GM19193 (cell line): Measurements from ENCODE around the gene ADGRG1.

Source experiments
- POLR2A ChIP-seq: IDR thresholded peaks from 4 replicates; pipeline ENCODE4 v1.6.1; 2011; ENCODE audit not compliant: insufficient read depth, insufficient read length; ENCODE audit errors: extremely low read depth

ADGRG1 gene

DNA sequence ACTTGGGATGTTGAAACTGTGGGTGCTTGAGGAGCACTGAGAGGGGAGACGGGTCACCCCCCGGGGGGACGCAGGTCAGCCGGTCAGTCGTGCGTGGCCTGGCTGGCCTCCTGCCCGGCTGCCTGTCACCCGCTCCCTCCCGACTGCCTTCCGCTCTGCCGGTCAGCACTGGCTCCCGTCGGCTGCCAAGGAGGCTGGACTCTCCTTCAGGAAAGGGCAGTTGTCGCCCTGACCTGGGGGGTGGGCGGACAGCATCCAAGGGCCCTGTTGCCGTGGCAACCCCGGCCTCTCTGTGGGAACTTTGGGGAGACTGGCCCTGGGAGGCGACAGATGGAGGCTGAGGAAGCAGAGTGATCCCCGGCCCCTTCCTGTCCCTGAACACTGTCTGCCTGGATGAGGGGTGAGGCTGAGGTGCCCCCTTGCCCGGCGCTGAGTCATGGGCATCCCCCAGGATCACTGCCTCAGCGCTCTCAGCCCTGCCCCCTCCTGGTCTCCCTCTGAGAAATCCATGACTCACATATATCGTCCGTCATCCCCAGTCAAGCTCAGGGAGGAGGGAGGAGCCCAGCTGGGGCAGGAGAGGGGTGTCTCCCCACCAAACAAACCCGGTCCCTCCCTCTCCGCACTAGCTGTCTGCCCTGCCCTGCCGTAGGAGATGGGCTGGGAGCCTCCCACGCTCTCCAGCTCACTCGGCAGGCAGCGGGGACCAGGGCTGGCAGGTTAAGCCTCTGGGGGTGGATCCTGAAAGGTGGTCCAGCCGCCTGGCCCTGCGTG is at the start of gene ADGRG1:
Gene ADGRG1 (plus strand): TSS at position 623 of the 774 bp plus-strand sequence. CDS start 21,658 bp downstream, outside the sequence.
- no peak for TF ChIP-seq POLR2A

GRCh38 chr16:57579361-57579665 is 49.1 kb upstream of the ADGRG1 start:
- no peak for TF ChIP-seq POLR2A

GRCh38 chr16:57585051-57585687 is 43.3 kb upstream of the ADGRG1 start:
- TF ChIP-seq POLR2A = no peak

DNA sequence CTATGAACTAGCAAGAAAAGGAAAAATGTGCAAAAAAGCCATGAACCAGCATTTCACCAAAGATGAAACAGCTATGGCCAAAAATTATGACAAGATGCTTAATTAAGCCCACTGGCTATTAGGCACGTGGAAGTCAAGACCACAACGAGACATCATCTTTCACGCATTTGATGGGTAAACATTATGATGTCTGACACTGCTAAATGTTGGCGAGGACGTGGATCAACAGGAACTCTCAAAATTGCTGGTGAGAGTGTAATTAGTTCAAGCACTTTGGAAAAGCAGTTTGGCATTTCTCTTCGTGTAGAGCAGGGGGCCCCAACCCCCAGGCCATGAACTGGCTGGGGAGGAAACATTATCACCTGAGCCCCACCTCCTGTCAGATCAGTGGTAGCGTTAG is 39.6 kb upstream of the ADGRG1 start:
- TF ChIP-seq POLR2A = no peak

GRCh38 chr16:57589374-57589773 is 39.1 kb upstream of the ADGRG1 start:
- TF ChIP-seq POLR2A = no peak

DNA sequence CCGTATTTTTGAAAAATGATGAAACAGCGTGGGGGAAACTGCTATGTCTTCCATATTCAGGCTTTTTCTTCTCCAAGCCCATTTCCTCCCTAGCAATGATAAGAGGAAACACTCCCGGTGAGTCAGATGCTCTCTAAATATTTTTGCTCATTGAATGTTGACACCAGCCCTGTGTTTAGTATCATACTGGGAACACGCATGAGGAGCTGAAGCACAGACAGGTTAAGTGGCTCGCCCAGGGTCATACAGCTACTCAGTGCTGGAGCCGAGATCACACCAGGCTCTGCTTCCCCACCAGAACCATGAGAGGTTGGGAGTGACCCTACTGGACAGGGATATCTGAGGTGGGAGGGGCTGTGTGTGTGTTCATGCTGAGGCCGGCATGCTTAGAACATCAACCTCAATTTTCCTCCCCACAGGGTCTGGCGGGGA is 37.8 kb upstream of the ADGRG1 start:
- TF ChIP-seq POLR2A = no peak

DNA sequence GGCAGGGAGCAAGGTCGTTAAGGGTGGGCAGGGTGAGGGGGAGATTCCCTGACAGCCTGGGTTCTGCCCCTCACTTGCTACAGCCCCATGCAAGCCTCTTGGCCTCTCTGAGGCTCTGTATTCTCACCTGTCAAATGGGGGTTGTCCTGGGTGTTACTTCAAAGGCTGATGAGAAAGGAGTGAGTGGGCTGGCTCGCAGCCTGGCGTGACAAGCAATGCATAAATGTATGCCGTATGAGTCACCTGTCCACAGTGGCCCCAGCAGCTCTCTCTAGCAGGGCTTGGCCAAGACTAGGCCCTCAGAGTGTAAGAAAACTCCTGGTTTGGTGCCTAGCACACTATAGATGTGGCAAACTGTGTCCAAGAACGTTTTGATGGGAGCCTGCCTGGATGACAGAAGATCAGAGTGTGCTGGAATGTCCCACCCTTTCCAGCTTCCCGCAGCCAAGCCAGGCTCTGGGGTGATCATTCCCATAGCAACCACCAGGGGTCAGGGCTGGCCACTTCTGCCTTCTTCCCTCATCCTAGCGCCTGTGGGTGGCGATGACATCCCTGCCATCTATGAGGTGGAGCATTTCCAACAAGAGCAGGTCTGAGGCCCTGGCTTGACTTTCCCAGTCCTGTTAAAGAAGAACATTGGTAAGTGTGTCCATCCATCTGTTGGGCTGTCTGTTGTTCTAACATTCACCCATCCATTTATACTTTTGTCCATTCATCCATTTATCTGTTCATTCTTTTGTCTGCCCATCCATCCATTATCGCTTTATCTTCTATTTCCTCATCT is 37.2 kb upstream of the ADGRG1 start:
- TF ChIP-seq POLR2A = no peak

- TF ChIP-seq POLR2A = no peak
Observed at GRCh38 chr16:57591870-57592485, 36.5 kb upstream of the ADGRG1 start.

- no peak for TF ChIP-seq POLR2A
Observed at GRCh38 chr16:57592591-57593003, 35.8 kb upstream of the ADGRG1 start.

DNA sequence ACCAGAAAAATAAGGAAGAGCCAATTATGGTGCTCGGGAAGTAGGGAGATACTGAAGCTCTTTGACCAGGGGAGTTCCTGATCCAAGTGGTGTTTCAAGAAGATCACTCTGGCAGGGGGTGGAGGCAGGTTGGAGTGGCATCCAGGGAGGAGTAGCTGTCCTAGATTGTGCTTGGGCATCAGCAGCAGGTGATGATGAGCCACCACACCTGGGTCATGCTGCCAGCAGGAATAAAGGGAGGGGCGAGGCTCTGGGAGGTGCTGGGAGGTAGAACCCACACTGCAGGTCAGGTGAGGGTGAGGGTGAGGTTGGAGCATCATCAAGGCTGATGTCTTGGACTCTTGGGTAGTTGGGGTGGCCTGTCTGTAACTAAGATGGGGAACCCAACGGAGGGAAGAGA is 35.4 kb upstream of the ADGRG1 start:
- no peak for TF ChIP-seq POLR2A

- no peak for TF ChIP-seq POLR2A
Observed at GRCh38 chr16:57593990-57594389, 34.4 kb upstream of the ADGRG1 start.

GRCh38 chr16:57594531-57595031 is 33.8 kb upstream of the ADGRG1 start:
- TF ChIP-seq POLR2A = no peak

- TF ChIP-seq POLR2A = no peak
Observed at GRCh38 chr16:57598437-57598836, 30.0 kb upstream of the ADGRG1 start.

DNA sequence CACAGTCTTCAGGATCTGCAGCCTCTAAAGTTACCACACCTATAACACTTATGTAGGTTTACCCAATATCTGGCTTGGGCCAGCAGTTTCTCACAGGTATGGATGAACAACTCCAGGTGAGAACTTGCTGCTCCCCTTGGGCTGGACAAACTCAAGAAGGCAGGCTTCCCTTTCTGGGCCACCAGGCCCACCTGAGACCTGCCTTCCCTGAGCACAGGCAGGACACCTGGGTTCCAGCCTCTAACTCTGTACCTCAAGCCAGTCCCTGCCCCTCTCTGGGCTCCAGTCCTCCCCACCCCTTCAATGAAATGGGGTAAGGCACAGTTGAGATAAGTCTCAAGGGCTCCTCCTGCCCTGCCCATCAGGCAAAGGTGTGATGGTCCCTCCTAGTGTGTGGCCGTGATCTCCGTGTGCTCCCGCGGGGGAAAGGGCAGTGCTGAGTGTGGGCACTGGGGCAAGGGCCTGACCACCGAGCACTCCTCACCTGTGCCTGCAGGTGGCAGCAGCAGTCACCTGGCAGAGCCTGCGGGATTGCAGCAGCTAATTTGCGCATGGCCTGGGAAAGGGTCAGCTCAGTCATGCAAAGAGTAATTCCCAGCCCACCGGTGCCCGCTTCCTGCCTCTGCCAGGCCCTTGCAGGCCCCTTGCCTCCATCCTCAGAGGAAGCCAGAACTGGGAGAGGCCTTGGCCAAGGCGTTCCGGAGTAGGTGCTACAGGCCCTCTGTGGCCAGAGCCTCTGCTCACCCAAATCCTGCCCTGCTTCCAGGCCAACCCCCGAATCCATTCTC is 28.2 kb upstream of the ADGRG1 start:
- TF ChIP-seq POLR2A = no peak
